GM12878 (cell line): ENCODE results near the gene ADAM19. TPM values are rescaled to one million over a fixed set of nuclear protein-coding genes. Genes with fewer than 3 reads are reported as not detected.

Experiments used
- ATAC-seq: fragments of 200-7000 bp; cut with Tn5 transposase; 3 replicates; pipeline ENCODE4 v1.9.1; 2020; ENCODE audit warnings: mild to moderate bottlenecking, moderate library complexity
- BruUV-seq: library from RNA; stranded (reverse); fragments of 400-500 nt; replicated peaks from 2 replicates; lab custom pipeline; 2021; lab: Mats Ljungman, UMichigan
- CTCF ChIA-PET: fragments of 300-600 bp; sonication (Branson Sonifier 250); formaldehyde crosslinking; extraction: SDS; loops from one replicate; lab custom pipeline; 2021; ENCODE audit warnings: inconsistent platforms; lab: Yijun Ruan, JAX
- POLR2A ChIA-PET: fragments of 350-600 bp; formaldehyde crosslinking; extraction: SDS; loops from one replicate; lab custom pipeline; 2021; ENCODE audit warnings: inconsistent platforms; lab: Charles Lee
- RAD21 ChIA-PET: fragments of 300-600 bp; sonication (Branson Sonifier 250); formaldehyde crosslinking; loops from one replicate; lab custom pipeline; 2023; ENCODE audit warnings: antibody characterized with exemption; ENCODE audit not compliant: unreplicated experiment; lab: Charles Lee
- SMC1A ChIA-PET: fragments of 300-600 bp; sonication (Branson Sonifier 250); formaldehyde crosslinking; loops from one replicate; lab custom pipeline; 2023; ENCODE audit not compliant: unreplicated experiment, uncharacterized antibody; lab: Charles Lee
- DNase-seq: peaks from one replicate; pipeline ENCODE4 v3.0.0-alpha.2; 2011; ENCODE audit warnings: low read depth, low spot score
- FAIRE-seq: peaks from 3 replicates; lab custom pipeline; 2011; peaks lifted over from hg19 to GRCh38; lab: Jason Lieb, UNC
- H2AFZ ChIP-seq: 2 replicates; pipeline ENCODE4 v1.6.0; 2011; ENCODE audit warnings: low read depth, low read length, control low read depth; ENCODE audit not compliant: control insufficient read depth
- H3K27ac ChIP-seq: 2 replicates; pipeline ENCODE4 v1.5.1; 2011; ENCODE audit warnings: control low read depth; ENCODE audit not compliant: control insufficient read depth, insufficient read depth
- H3K27me3 ChIP-seq, 2 experiments: replicated peaks in 1 of 2; 2 replicates each; pipeline versions ENCODE4 v1.6.0 to v1.6.1; 2011; ENCODE audit warnings: low read length in 1 of 2; ENCODE audit not compliant: control insufficient read depth in 2 of 2, insufficient read depth in 2 of 2
- H3K36me3 ChIP-seq, 2 experiments: 2 replicates each; pipeline ENCODE4 v1.5.1; 2011; ENCODE audit warnings: low read length in 1 of 2; ENCODE audit not compliant: control insufficient read depth in 2 of 2, insufficient read depth in 2 of 2
- H3K4me1 ChIP-seq: 2 replicates; pipeline ENCODE4 v1.6.1; 2011; ENCODE audit warnings: mild to moderate bottlenecking, low read length, moderate library complexity, mixed read lengths; ENCODE audit not compliant: control insufficient read depth, insufficient read depth
- H3K4me2 ChIP-seq: 2 replicates; pipeline ENCODE4 v1.6.0; 2011; ENCODE audit warnings: control low read depth; ENCODE audit not compliant: control insufficient read depth, insufficient read depth
- H3K4me3 ChIP-seq: fragments of 200-600 bp; sonication (generic); 2 replicates; pipeline ENCODE4 v1.5.1; 2016
- H3K79me2 ChIP-seq: 2 replicates; pipeline ENCODE4 v1.6.0; 2011; ENCODE audit warnings: low read length; ENCODE audit not compliant: control insufficient read depth, insufficient read depth
- H3K9ac ChIP-seq: 2 replicates; pipeline ENCODE4 v1.8.0; 2011; ENCODE audit warnings: low read length, control low read depth, mixed read lengths; ENCODE audit not compliant: control insufficient read depth, insufficient read depth
- H3K9me3 ChIP-seq: replicated peaks from 3 replicates; pipeline ENCODE4 v1.5.1; 2011; ENCODE audit warnings: mild to moderate bottlenecking, low read length; ENCODE audit not compliant: control insufficient read depth, insufficient read depth
- H4K20me1 ChIP-seq: 2 replicates; pipeline ENCODE4 v1.6.0; 2011; ENCODE audit not compliant: control insufficient read depth, insufficient read depth
- BRCA1 ChIP-seq: IDR thresholded peaks from 2 replicates; pipeline ENCODE4 v1.6.1; 2011; ENCODE audit warnings: low read depth, low read length, improper control_type of control experiment
- CHD4 ChIP-seq: fragments of 200-600 bp; sonication (generic); IDR thresholded peaks from 2 replicates; pipeline ENCODE4 v1.6.1; 2016; ENCODE audit warnings: mild to moderate bottlenecking
- ETV6 ChIP-seq, 2 experiments: fragments of 450-650 bp in 1 of 2; IDR thresholded peaks in 1 of 2; conservative IDR thresholded peaks in 1 of 2; 2 replicates each; pipeline ENCODE4 v1.6.1; 2014; ENCODE audit warnings: antibody characterized with exemption in 1 of 2, borderline replicate concordance in 1 of 2, low read depth in 1 of 2, mild to moderate bottlenecking in 1 of 2, moderate library complexity in 1 of 2
- HCFC1 ChIP-seq: fragments of 150-350 bp; IDR thresholded peaks from 2 replicates; pipeline ENCODE4 v1.6.1; 2014; ENCODE audit warnings: low read length
- POLR2A ChIP-seq: IDR thresholded peaks from 2 replicates; pipeline ENCODE4 v1.6.1; 2011; ENCODE audit warnings: low read depth, mild to moderate bottlenecking, low read length
- SMAD5 ChIP-seq: IDR thresholded peaks from 2 replicates; pipeline ENCODE4 v1.6.1; 2016; ENCODE audit warnings: antibody characterized with exemption, low read depth
- TARDBP ChIP-seq: IDR thresholded peaks from 2 replicates; pipeline ENCODE4 v1.6.1; 2016; ENCODE audit warnings: borderline replicate concordance
- TCF3 ChIP-seq: IDR thresholded peaks from 2 replicates; pipeline ENCODE4 v1.6.1; 2012; ENCODE audit warnings: low read depth, mild to moderate bottlenecking, low read length, borderline replicate concordance; ENCODE audit not compliant: insufficient read depth
- YBX1 ChIP-seq: fragments of 450-650 bp; IDR thresholded peaks from 2 replicates; pipeline ENCODE4 v1.6.1; 2016; ENCODE audit warnings: antibody characterized with exemption
- ZNF384 ChIP-seq: IDR thresholded peaks from 2 replicates; pipeline ENCODE4 v1.6.1; 2012; ENCODE audit warnings: low read depth, mild to moderate bottlenecking, low read length, improper control_type of control experiment, borderline replicate concordance
- ZSCAN29 ChIP-seq: fragments of 450-650 bp; IDR thresholded peaks from 2 replicates; pipeline ENCODE4 v1.6.1; 2017; ENCODE audit warnings: mild to moderate bottlenecking, moderate library complexity
- WGBS: methylation state at CpG from one replicate; pipeline ENCODE4 v1.1.6; 2016; ENCODE audit warnings: low lambda C conversion rate; ENCODE audit not compliant: insufficient replicate concordance, insufficient coverage; ENCODE audit errors: missing lambda C conversion rate; 5-methylcytosine and 5-hydroxymethylcytosine counted together
- in situ Hi-C: fragments of 300-500 bp; cut with MboI; formaldehyde crosslinking; loops from 9 replicates; pipeline ENCODE4 v1.14.3; 2018; ENCODE audit warnings: mixed read lengths
- intact Hi-C: fragments of 100-400 bp; cut with micrococcal nuclease; formaldehyde crosslinking; loops from one replicate; pipeline ENCODE4 v1.14.2; 2022; ENCODE audit not compliant: unreplicated experiment
- polyA plus RNA-seq, 11 experiments: library from polyadenylated mRNA; depleted of rRNA in 4 of 11; unstranded in 6 of 11; stranded (reverse) in 5 of 11; fragments of >200 nt; fragmentation: Nextera tagmentation in 4 of 11; fragmentation: Illumina TruSeq in 1 of 11; extraction: Ambion mirVana in 4 of 11; extraction: Trizol in 1 of 11; gene quantifications; 1 replicate in 1 of 11; 2 replicates in 10 of 11; pipeline versions ENCODE4 v1.2.1 to v1.2.3, GENCODE V29; 2011 to 2016; ENCODE audit warnings: inconsistent platforms in 2 of 11, missing spikeins in 2 of 11, low read depth in 1 of 11
- total RNA-seq, 4 experiments: library from RNA; depleted of rRNA in 3 of 4; stranded (reverse); fragments of >200 nt in 3 of 4; fragmentation: Illumina TruSeq in 1 of 4; extraction: Trizol in 1 of 4; gene quantifications; 2 replicates each; pipeline versions ENCODE4 v1.2.1 to v1.2.3, GENCODE V29; 2013 to 2021
- TF ChIP-seq, protein P1 (sequence below): fragments of 450-650 bp; IDR thresholded peaks from 2 replicates; pipeline ENCODE4 v1.6.1; 2014; ENCODE audit warnings: mild to moderate bottlenecking

ADAM19 gene
- total and polyA plus RNA-seq, 10 of the 15 experiments (the other 5 are each of a cell fraction or from before 2014, with no cell fraction given): 16.0 to 92.8 (median 44.7) TPM

GRCh38 chr5:157481666-157482065 lies 93.9 kb downstream of the ADAM19 start:
- Histone ChIP-seq H3K36me3 (peaks cover 12 to 24% of the 10 kb centered on the region in 2 experiments; a peak in 3 of 4 replicates), H3K9ac (no peak overlapping the region), H2AFZ (no peak overlapping the region), H3K79me2 (no peaks in the 10 kb centered on the region), H3K27ac (no peak overlapping the region), H3K9me3 (no peaks in the 10 kb centered on the region), H4K20me1 (no peaks in the 10 kb centered on the region), H3K4me3 (no peak overlapping the region), H3K4me2 (no peak overlapping the region), H3K4me1 (peaks cover 13% of the 10 kb centered on the region), H3K27me3 (no peaks in the 10 kb centered on the region)
- 88% methylated on average over 7 of the region's 7 CpGs for WGBS
- ChIA-PET POLR2A (no interaction called here), RAD21 (no interaction called here), CTCF (interaction anchor here (1.2 to 2.9 kb wide), 4 partner anchors 10 to 261 kb away, joined by 5 to 12 read pairs (median 8); partner anchors contain the start of gene LSM11), SMC1A (interaction anchor here (1.0 kb wide), 1 partner anchor 38 kb away, joined by 3 read pairs; no protein-coding TSS in a partner anchor)
- DNase-seq (no peak), FAIRE-seq (no peak), ATAC-seq (no peak)
- intact Hi-C loops: no loop called here
- TF ChIP-seq HCFC1: no peak
- TF ChIP-seq ETV6 (conservative IDR thresholded peaks at IDR 0.05 in 1 of 2, IDR thresholded peaks at IDR 0.05 in 1 of 2; ENCODE audit: borderline replicate concordance in 1 of 2, low read depth in 1 of 2): no peak
- no peak for TF ChIP-seq SMAD5
- no peak for TF ChIP-seq YBX1
- no peak for TF ChIP-seq ZSCAN29
- TF ChIP-seq BRCA1: no peak
- TF ChIP-seq TARDBP: no peak
- TF ChIP-seq CHD4: no peak
- BruUV-seq: no TSS peak
- in situ Hi-C loops: no loop called here

- ChIA-PET CTCF (interaction anchor here (1.2 to 5.8 kb wide), 5 partner anchors 9 to 262 kb away, joined by 5 to 46 read pairs (median 8); partner anchors contain the start of gene LSM11), SMC1A (no interaction called here), POLR2A (no interaction called here), RAD21 (no interaction called here)
- no peak overlapping the region for H3K9ac ChIP-seq
- no peak for DNase-seq
- H3K4me1 ChIP-seq: peaks cover 9% of the 10 kb centered on the region
- H3K36me3 ChIP-seq: peaks cover 12 to 21% of the 10 kb centered on the region in 2 experiments; a peak in 3 of 4 replicates
- in situ Hi-C loops (no loop called here), intact Hi-C loops (no loop called here)
- H3K4me2 ChIP-seq: no peak overlapping the region
- WGBS: 30% methylated on average over 4 of the region's 4 CpGs
- BruUV-seq: no TSS peak
- no peak overlapping the region for H3K4me3 ChIP-seq
- no peak for TF ChIP-seq POLR2A
- TF ChIP-seq, protein P1, sequence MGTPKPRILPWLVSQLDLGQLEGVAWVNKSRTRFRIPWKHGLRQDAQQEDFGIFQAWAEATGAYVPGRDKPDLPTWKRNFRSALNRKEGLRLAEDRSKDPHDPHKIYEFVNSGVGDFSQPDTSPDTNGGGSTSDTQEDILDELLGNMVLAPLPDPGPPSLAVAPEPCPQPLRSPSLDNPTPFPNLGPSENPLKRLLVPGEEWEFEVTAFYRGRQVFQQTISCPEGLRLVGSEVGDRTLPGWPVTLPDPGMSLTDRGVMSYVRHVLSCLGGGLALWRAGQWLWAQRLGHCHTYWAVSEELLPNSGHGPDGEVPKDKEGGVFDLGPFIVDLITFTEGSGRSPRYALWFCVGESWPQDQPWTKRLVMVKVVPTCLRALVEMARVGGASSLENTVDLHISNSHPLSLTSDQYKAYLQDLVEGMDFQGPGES: no peak
- TF ChIP-seq TCF3: no peak
- no peak for TF ChIP-seq ZNF384
- no peak for FAIRE-seq
- H3K27me3 ChIP-seq: no peaks in the 10 kb centered on the region
- H3K79me2 ChIP-seq: no peaks in the 10 kb centered on the region
- H3K9me3 ChIP-seq: no peaks in the 10 kb centered on the region
- ATAC-seq: no peak; the same call in 2 of the 3 replicates
- no peaks in the 10 kb centered on the region for H4K20me1 ChIP-seq
- H3K27ac ChIP-seq: no peak overlapping the region
- no peak overlapping the region for H2AFZ ChIP-seq
Measured at GRCh38 chr5:157481265-157481664, 94.3 kb downstream of the ADAM19 start.
